Measurements from ENCODE around the gene C12orf56.
"Not testable (repeated sequence)": the region's sequence is repeated elsewhere in the genome, so short reads cannot be mapped to it uniquely, and the experiment has no call there.

Gene C12orf56

DNA sequence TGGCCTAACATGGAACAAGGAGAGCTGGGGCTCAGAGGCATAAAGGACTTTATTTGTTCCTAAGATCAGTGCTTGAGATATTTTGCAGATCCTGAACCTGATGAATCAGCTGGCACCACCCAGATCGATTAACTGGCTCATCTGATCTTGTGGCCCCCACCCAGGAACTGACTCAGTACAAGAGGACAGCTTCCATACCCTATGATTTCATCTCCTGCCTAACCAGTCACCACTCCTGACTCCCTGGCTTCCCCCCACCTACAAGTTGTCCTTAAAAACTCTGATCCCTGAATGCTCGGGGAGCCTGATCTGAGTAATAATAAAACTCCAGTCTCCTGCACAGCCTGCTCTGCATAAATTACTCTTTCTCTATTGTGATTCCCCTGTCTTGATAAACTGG is 5.1 kb downstream of the C12orf56 start:
- DNase-seq = no peak

DNA sequence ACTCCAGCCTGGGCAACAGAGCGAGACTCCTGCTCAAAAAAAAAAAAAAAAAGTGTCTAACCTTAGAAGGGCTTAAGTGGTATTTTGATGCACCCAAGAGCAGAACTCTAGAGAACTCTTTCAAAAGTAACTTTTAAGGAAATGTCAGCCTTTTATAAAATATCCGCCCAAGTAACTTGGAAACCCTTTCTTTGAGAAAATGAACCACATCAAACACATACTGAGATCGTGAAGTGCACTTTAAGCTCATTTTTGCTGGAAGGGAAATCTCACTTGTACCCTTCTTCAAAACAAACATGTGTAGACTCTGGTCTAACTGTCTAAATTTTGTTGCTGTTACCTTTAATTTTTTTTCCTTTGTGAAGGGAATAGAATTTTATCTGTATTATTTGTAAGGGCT is 5.5 kb downstream of the C12orf56 start:
- no peak for DNase-seq

DNA sequence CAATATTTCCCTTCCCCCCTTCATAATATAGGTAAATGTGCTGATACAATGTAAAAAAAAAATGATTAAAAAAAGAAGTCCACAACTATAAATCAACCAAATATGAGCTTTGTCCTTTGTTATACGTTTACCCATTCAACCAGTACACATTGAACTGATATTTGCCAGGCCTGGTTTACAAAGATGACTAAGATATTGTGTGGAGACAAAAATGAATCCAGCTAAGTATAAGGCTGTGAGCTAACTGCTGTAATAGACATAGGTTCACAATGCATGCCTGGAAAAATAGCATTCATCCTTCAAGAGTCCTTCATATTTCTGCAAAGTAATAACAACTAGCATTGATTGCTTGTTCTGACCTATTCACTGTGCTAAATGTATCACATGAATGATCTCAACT is 6.9 kb downstream of the C12orf56 start:
- DNase-seq = no peak

DNA sequence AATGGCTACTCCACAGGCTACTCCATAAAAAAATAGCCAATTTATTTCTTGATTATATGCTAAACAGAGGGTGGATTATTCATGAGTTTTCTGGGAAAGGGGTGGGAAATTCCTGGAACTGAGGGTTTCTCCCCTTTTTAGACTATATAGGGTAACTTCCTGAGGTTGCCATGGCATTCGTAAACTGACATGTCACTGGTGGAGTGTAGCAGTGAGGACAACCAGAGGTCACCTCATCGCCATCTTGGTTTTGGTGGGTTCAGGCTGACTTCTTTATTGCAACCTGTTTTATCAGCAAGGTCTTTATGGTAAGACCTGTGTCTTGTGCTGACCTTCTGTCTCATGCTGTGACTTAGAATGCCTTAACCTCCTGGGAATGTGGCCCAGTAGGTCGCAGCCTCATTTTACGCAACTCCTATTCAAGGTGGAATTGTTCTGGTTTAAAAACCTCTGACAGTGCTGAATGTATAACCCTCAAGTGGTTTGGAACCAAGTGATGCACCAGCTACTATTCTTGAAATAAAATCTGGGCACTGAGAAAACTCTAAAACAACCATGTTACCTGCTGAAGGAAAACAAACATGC is 27.7 kb downstream of the C12orf56 start:
- DNase-seq = no peak

DNA sequence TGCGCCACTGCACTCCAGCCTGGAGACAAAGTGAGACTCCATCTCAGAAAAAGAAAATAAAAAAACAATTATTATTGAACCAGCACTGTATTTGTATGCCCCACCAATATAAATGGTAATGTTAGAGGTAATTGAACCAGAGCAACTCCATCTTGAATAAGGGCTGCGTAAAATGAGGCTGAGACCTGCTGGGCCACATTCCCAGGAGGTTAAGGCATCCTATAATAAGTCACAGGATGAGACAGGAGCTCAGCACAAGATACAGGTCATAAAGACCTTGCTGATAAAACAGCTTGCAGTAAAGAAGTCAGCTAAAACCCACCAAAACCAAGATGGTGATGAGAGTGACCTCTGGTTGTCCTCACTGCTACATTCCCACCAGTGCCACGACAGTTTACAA is 29.4 kb downstream of the C12orf56 start:
- not testable (repeated sequence) for DNase-seq

DNA sequence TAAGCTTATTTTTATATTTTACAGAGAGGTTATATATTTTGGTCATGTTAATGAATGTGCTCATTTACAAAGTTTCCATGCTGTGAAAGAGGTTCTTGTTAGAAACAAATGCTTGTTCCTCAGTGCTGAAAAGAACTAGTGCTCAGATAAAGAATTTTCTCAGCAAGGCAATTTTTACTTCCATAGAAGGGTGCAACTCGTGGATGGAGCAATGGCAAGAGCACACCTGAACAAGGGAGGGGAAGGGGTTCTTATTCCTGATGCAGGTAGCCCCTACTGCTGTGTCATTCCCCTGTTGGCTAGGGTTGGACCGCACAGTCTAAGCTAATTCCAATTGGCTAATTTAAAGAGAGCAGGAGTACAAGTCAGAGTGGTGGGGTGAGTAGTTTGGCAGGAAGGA is 34.3 kb downstream of the C12orf56 start:
- not testable (repeated sequence) for DNase-seq

DNA sequence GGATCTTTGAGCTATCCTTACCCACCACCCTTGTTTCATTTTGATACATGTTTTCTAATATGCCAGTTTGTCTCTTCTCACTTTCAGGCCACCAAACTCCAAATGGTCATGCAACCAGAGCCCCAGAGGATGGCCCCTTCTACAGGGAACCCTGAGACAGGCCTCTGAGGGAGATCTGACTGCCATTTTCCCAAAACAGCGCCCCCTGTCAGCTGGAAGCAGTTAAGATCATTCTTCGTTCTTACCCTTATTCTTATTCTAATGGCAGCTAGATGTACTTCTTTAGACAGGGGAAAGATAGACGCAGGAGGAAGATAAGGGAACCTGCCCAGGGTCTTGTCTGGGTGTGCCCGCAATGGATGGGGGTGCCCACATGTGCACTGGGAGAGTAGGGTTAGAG is 38.4 kb downstream of the C12orf56 start:
- no peak for DNase-seq

DNA sequence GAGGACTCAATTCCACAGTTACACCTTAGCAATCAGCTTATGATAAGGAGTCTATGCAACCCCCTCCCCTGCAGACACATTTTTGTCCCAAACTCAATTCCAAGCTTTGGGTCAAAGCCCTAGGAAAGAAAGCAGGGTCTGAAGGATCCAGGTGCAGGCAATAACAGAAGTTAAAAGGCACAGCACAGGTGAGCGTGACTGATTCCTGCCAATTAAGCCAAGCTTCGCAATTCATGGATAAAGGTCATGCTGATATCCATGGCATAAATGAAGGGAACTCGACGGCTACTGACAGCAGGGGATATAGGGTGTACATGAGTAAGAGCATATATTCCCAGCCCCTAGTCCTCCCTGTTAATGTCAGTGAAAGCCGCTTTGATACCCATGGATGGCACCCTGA is 39.3 kb downstream of the C12orf56 start:
- DNase-seq = no peak

DNA sequence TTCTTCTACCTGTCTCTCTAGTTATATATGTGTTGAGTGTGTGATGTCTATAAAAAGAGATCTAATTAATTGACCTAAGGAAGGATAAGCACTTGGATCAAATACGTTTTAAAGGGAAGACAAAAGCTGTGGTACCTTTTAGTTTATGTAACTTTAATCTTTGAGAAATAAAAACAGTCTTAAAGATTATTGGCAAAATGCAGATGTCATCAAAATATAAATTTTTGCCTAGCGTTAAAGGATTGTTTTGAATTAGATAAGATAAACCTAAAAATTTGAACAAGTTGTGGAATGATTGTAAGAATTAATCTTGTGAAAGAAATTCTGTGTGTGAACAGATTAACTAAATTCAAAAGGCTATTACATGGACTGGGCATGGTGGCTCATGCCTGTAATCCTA is 42.9 kb downstream of the C12orf56 start:
- DNase-seq = no peak

DNA sequence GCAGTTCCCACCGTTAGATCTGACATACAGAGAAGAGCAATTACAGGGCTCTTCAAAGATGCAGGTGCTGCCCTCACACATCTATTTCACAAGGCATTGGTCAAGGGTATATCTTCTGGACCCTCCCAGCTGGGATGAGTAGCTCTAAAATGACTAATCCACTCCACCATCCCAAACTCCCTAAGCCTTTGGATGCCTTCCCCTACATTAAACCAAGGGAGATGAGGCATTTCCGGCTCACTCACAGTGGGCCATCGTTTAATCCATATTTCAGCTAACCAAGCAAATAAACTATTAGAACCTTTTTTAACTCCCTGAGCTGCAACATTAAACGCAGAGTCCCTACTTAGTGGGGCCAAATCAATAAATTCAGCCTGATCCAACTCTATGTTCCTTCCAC is 45.9 kb downstream of the C12orf56 start:
- not testable (repeated sequence) for DNase-seq

DNA sequence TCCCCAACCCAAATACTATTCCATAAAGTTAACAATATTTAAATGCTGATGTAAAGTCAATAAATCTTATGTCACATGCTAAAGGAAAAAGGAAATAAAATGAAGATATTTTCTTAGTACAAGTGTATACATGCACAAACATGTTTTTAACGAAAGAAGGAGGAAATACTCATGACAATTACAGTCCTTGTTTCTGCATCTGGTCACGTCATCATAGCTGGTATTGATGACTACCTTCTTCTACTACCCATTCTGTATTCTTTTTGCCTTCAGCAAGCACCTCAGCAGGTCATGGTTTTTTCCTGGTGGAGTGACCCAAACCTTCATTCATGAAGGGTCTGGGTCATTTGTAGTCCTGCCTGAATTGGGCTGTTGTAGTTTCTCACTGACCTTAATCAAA is 50.0 kb downstream of the C12orf56 start:
- DNase-seq = not testable (repeated sequence)

DNA sequence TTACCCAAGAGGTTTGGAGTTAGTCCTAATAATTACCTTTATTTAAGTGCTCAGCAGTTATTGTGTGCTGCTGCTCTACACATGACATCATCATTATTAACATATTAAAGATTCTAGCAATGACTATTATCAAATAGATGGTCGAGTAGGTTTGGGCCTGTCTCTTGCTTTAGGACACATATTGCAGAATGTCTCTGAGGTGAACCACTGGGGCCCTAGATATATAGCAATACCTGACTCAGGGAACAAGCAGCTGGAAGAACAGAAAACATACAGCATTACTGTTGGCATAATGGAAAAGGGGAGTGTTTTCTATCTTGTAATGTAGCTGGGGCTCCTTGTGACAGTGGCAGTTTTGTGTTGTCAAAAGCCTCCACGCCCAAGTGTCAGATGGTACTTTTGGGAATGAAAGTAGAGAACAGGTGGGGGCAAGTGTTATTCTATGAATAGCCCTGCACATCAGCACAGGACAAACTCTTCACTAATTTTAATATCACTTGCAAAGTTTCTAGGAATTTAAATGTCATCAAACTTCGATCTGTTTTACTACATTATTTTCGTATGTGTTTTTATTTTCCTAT is 54.6 kb downstream of the C12orf56 start:
- no peak for DNase-seq

DNA sequence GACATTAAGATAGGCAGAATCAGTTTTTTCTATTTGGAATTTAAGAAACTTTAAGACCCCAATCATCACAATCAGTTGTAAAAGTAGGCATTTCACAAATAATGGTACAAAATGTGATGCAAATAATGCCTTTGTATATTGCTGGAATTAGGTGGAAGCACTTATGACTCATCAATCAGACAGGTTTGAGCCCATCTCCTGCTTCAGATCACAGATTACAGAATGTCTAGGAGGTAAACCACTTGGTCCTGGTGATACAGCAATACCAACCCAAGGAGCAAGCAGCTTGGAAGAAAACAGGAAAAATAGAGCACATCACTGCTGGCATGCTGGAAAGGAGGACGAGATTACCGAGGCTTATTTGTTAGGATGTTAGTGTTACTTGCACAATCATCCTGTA is 57.6 kb downstream of the C12orf56 start:
- no peak for DNase-seq

DNA sequence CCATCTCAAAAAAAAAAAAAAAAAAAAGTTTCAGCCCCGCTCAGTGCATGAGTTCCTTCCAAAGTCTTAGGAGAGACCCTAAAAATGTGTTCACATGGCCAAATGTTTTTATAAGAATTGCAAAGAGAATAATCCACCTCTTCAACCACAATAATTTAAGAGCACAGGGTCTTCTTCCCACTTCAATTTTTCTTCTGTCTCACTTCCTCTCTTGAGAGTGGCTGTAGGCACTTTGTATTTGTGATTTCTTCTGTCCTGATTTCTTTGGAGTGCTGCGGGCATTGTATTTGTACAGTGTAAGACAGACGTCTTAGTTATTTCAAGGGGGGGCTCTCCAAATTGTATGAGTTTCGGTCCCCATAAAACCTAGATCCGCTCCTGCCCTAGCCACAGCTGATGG is 58.3 kb downstream of the C12orf56 start:
- no peak for DNase-seq

DNA sequence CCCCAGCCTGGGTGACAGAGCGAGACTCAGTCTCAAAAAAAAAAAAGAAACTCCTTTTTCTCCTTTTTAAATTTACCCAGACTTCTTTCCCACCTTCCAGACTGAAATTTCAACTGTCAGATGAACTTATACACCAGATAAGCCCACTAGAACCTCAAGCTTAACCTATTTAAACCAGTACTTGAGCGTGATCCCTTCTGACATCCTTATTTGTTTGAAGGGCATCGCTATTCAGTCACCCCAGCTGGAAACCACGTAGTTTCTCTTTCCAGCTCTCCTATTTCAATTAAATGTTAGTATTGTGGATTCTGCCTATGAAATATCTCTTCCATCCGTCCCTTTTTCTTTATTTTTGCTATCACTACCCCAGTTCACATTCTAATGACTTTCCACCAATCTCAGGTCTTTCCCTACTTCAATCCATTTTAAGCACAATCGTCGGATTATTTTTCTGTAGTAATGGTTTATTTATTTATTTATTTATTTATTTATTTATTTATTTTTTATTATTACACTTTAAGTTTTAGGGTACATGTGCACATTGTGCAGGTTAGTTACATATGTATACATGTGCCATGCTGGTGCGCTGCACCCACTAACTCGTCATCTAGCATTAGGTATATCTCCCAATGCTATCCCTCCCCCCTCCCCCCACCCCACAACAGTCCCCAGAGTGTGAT is 61.4 kb downstream of the C12orf56 start:
- DNase-seq = not testable (repeated sequence)

DNA sequence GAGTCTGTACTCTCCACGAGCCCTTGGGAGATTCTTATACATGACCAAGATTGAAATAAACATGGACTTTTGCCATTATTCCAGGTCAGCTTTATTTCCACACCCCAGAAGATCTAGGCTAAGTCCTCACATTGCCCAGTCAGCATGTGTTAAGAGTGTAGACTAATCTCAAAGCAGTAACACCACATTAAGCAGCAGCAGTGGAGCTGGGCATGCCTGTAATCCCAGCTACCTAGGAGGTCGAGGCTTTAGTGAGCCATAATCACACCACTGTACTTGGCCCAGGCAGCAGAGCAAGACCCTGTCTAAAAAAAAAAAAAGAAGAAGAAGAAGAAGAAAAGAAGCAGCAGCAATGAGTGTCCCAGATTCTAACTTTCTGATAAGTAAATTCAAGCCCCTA is 65.5 kb downstream of the C12orf56 start:
- DNase-seq = no peak

DNA sequence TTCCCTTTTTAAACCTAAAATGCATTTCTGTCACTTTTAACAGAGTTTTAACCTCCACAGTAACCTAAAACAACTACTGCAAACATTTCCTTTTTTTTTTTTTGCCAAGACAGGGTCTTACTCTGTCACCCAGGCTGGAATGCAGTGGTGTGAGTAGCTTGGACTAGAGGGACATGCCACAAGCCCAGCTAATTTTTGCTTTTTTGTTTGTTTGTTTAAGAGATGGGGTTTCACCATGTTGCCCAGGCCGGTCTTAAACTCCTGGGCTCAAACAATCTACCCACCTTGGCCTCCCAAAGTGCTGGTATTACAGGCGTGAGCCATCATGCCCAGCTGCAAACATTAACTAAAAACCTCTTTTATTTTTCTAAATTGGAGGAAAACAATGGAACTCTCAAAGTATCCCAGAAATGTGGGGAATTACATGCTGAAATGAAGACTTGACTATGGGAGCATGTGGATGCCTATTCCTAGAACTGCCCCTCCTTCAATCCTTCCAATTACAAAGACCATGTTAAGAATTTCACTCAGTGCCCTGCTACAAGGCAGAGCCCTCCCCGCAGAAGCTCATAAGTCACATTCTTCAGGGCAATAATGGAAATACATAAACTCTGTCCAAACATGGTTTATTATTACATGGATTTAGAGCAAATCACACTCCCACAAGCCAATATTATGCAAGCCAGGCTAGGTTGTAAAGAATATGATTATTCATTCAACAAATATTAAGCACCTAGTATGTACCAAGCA is 66.9 kb downstream of the C12orf56 start:
- DNase-seq = no peak

DNA sequence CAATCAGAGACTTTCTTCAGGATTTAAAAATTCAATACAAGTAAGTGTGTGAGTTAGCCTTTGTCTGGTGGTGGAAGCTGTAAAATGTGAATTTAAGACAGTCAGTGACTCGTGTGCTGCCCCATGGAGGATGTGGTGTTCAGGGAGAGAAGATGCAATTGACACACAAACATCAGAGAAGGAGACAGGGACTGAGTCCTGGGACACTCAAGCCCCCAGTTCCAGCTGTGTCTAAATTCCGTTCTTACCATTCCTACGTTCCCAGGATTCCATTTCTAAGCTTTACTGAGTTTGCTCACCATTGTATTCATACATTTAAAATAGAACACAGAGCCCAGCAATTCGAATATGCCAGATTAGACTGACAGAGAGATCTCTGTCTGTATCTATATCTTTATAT is 67.6 kb downstream of the C12orf56 start:
- DNase-seq = no peak

DNA sequence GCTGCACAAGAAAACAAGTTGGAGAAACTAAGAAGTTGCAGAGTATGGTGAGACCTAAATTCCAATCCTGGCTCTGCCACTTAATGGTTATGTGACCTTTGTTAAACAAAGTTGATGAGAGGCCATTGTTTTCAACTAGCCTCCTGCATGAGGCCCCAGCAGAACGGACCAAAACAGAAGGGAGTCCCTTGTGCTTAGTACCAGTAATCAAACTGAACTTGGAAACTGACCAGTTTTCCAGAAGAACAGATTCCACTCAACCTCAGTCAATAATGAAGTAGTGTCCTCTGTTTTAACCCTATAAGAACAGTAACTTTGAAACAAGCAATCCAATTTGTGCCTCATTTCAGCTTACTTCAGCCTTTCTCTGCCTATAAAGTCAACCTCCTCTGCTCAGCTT is 69.9 kb downstream of the C12orf56 start:
- no peak for DNase-seq

DNA sequence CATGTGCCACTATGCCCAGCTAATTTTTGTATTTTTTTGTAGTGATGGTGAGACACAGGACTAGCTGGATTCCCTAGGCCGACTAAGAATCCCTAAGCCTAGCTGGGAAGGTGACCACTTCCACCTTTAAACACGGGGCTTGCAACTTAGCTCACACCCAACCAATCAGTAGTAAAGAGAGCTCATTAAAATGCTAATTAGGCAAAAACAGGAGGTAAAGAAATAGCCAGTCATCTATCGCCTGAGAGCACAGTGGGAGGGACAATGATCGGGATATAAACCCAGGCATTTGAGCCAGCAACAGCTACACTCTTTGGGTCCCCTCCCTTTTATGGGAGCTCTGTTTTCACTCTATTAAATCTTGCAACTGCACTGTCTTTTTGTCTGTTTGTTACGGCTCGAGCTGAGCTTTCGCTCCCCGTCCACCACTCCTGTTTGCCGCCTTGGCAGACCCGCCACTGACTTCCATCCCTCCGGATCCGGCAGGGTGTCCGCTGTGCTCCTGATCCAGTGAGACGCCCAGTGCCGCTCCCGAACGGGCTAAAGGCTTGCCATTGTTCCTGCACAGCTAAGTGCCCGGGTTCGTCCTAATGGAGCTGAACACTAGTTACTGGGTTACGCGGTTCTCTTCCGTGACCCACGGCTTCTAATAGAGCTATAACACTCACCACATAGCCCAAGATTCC is 70.9 kb downstream of the C12orf56 start:
- not testable (repeated sequence) for DNase-seq

DNA sequence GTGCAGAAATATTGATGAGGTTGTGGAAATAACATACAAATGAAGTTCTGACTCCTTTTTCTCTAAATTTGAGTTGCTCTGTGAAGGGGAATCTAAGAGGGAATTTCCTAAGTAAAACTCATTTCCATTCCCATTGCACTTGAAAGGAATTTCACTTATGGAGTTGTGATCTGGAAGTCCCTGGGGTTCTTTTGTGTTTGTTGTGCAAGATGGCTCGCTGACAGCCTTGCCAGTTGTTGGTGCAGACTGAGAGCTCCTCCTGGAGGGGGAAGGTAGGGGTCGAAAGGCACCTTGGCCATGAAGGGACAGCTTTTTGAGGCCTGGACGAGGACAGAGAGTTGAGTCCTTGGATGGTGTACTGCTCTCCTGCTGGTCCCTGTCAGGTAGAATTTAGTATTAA is 72.0 kb downstream of the C12orf56 start:
- DNase-seq = no peak

DNA sequence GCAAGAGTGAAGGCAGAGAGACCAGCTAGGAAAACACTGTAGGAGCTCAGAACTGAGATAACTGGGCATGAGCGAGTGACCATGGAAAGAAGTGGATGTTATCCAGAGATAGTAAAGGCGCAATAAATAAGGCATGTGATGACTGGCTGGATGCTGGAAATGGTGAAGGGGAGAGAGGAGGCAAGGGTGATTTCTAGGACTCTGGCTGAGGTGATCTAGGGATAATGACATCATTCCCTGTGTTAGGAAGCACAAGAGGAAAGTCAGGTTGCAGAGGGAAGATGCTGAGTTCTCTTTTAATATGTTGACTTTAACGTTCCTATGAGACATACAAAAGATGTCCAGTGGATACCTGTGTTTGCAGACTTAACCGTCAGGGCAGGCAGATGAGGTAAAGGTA is 78.7 kb downstream of the C12orf56 start:
- no peak for DNase-seq

DNA sequence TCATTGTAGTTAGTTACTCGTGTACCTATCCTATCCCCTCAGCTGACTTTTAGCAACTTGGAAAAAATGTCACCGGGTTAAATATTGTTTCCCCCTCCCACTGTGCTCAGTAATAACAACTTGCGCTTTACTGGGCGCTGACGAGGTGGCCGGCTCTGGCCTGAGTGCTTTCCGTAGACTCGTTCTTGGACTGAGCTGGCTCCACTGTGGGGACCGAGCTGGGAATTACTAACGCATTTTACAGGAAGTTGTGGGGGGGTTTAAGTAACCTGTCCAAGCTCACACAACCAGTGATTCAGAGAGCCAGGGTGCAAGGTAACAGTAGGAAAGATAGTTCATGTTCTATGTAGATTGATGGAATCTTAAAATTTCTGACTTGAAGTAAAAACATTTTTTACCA is 86.0 kb downstream of the C12orf56 start:
- no peak for DNase-seq
